NB4 (cell line): ENCODE measurements around the gene DARS1.

Experiments
- POLR2A ChIP-seq: IDR thresholded peaks from 2 replicates; pipeline ENCODE4 v1.6.1; 2011; ENCODE audit warnings: mild to moderate bottlenecking; ENCODE audit not compliant: insufficient read length; ENCODE audit errors: extremely low read depth
- TF ChIP-seq, protein P1 (sequence below): IDR thresholded peaks from one replicate; pipeline ENCODE4 v1.5.1; 2012; ENCODE audit warnings: low read depth, low read length

GRCh38 chr2:135876066-135876711 lies 109.2 kb downstream of the DARS1 start, which contains the start of gene MCM6:
- peak; percentile 76 for TF ChIP-seq POLR2A
- TF ChIP-seq, protein P1, sequence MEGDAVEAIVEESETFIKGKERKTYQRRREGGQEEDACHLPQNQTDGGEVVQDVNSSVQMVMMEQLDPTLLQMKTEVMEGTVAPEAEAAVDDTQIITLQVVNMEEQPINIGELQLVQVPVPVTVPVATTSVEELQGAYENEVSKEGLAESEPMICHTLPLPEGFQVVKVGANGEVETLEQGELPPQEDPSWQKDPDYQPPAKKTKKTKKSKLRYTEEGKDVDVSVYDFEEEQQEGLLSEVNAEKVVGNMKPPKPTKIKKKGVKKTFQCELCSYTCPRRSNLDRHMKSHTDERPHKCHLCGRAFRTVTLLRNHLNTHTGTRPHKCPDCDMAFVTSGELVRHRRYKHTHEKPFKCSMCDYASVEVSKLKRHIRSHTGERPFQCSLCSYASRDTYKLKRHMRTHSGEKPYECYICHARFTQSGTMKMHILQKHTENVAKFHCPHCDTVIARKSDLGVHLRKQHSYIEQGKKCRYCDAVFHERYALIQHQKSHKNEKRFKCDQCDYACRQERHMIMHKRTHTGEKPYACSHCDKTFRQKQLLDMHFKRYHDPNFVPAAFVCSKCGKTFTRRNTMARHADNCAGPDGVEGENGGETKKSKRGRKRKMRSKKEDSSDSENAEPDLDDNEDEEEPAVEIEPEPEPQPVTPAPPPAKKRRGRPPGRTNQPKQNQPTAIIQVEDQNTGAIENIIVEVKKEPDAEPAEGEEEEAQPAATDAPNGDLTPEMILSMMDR: no peak
